HTR-8/SVneo (cell line): ENCODE measurements around the gene PHKA1.
"Not testable (repeated sequence)": the region's sequence is repeated elsewhere in the genome, so short reads cannot be mapped to it uniquely, and the experiment has no call there.

ENCODE experiments used
- DNase-seq: peaks from one replicate; pipeline ENCODE4 v3.0.0; 2011; ENCODE audit warnings: low spot score, mixed read lengths; ENCODE audit not compliant: insufficient read length
- FAIRE-seq: peaks from 2 replicates; lab custom pipeline; 2011; peaks lifted over from hg19 to GRCh38; lab: Jason Lieb, UNC

The PHKA1 gene

GRCh38 chrX:72576141-72576894, 137.8 kb downstream of the PHKA1 start:
- DNase-seq, result no peak
- FAIRE-seq, result no peak

GRCh38 chrX:72573158-72573511, 141.0 kb downstream of the PHKA1 start:
- DNase-seq, result no peak
- no peak for FAIRE-seq

GRCh38 chrX:72572248-72573157, 141.6 kb downstream of the PHKA1 start, which contains the start of gene HDAC8:
Gene HDAC8 (minus strand): TSS chrX:72572843. CDS start chrX:72572761, 82 bp downstream.
- DNase-seq, result peak; percentile 78
- peak; percentile 69 for FAIRE-seq

GRCh38 chrX:72569786-72570185, 144.3 kb downstream of the PHKA1 start:
- FAIRE-seq (no peak), DNase-seq (no peak)

GRCh38 chrX:72568406-72569092, 145.6 kb downstream of the PHKA1 start:
- no peak for FAIRE-seq
- no peak for DNase-seq

- DNase-seq, result no peak
- FAIRE-seq, result no peak
Observed at GRCh38 chrX:72566448-72566847, 147.7 kb downstream of the PHKA1 start.

GRCh38 chrX:72559655-72560054, 154.5 kb downstream of the PHKA1 start:
- DNase-seq, FAIRE-seq: not testable (repeated sequence)

- FAIRE-seq, result peak; percentile 63
- DNase-seq, result no peak
Observed at GRCh38 chrX:72554448-72555140, 159.5 kb downstream of the PHKA1 start.

GRCh38 chrX:72552443-72552842, 161.7 kb downstream of the PHKA1 start:
- DNase-seq, FAIRE-seq: not testable (repeated sequence)

- no peak for DNase-seq
- FAIRE-seq, result no peak
Observed at GRCh38 chrX:72545990-72546389, 168.1 kb downstream of the PHKA1 start.

GRCh38 chrX:72540318-72540717, 173.8 kb downstream of the PHKA1 start:
- peak; percentile 28 for DNase-seq
- FAIRE-seq, result no peak

GRCh38 chrX:72539822-72540221, 174.3 kb downstream of the PHKA1 start:
- FAIRE-seq, result no peak

GRCh38 chrX:72536542-72536941, 177.6 kb downstream of the PHKA1 start:
- DNase-seq, result no peak
- FAIRE-seq, result no peak

More at GRCh38 chrX:72539822-72540221, 174.3 kb downstream of the PHKA1 start:
- no peak for DNase-seq

GRCh38 chrX:72532366-72532765, 181.7 kb downstream of the PHKA1 start:
- FAIRE-seq, result no peak
- no peak for DNase-seq
